ENCODE results near the gene TMEM120B.

The TMEM120B gene

GRCh38 chr12:121804417-121805111 is 92.0 kb downstream of the TMEM120B start (continued):
- TF ChIP-seq ZNF544 (tag by site-specific recombination; IDR thresholded peaks at IDR 0.05), result no peak
- TF ChIP-seq ZBTB26 (tag by site-specific recombination; optimal IDR thresholded peaks at IDR 0.05), result peak; percentile 79
- no peak for TF ChIP-seq ZNF37A (tag by site-specific recombination; IDR thresholded peaks at IDR 0.05)
- TF ChIP-seq ELK4 (IDR thresholded peaks at IDR 0.05; ENCODE audit: borderline replicate concordance, low read depth, low read length), result no peak
- TF ChIP-seq ZNF571 (tag by site-specific recombination; IDR thresholded peaks at IDR 0.05), result no peak
- no peak for TF ChIP-seq ZNF510 (tag by site-specific recombination; IDR thresholded peaks at IDR 0.05; ENCODE audit: insufficient replicate concordance)
- TF ChIP-seq HIC1 (tag by site-specific recombination; IDR thresholded peaks at IDR 0.05), result peak; percentile 47; the same call in 1 of the 2 replicates
- 0 out of 2 replicates have a peak, but pooled peaks have one; percentile 7 for TF ChIP-seq GLIS1 (tag by site-specific recombination; IDR thresholded peaks at IDR 0.05)
- TF ChIP-seq KLF8 (tag by site-specific recombination; IDR thresholded peaks at IDR 0.05), result peak; percentile 34; the same call in 1 of the 2 replicates
- peak; percentile 60 for TF ChIP-seq ZNF335 (tag by site-specific recombination; conservative IDR thresholded peaks at IDR 0.05)
- TF ChIP-seq ZSCAN4 (tag by site-specific recombination; IDR thresholded peaks at IDR 0.05), result peak; percentile 28; the same call in 1 of the 2 replicates
- TF ChIP-seq OVOL3 (tag by site-specific recombination; IDR thresholded peaks at IDR 0.05), result no peak
- peak; percentile 23; the same call in 1 of the 2 replicates for TF ChIP-seq YY1 (tag by site-specific recombination; IDR thresholded peaks at IDR 0.05)
- TF ChIP-seq MEIS1 (CRISPR knock-in tag; IDR thresholded peaks at IDR 0.05; ENCODE audit: borderline replicate concordance), result no peak
- no peak for TF ChIP-seq ZNF184 (tag by site-specific recombination; IDR thresholded peaks at IDR 0.05)
- TF ChIP-seq ZNF274 (IDR thresholded peaks at IDR 0.05; ENCODE audit: low read length), result no peak
- TF ChIP-seq ZNF274 (tag by site-specific recombination; IDR thresholded peaks at IDR 0.05; ENCODE audit: borderline replicate concordance), result no peak
- peak; percentile 71 for TF ChIP-seq ZBTB8A (tag by site-specific recombination; IDR thresholded peaks at IDR 0.05)
- TF ChIP-seq ZBTB7A (tag by site-specific recombination; IDR thresholded peaks at IDR 0.05; ENCODE audit: low read depth), result peak; percentile 51; the same call in 1 of the 2 replicates
- TF ChIP-seq ZNF660 (tag by site-specific recombination; IDR thresholded peaks at IDR 0.05), result 0 out of 2 replicates have a peak, but pooled peaks have one; percentile 28
- TF ChIP-seq TRIM28 (IDR thresholded peaks at IDR 0.05; ENCODE audit: borderline replicate concordance, low read length), result no peak
- no peak for TF ChIP-seq ZNF121 (tag by site-specific recombination; IDR thresholded peaks at IDR 0.05)
- 0 out of 2 replicates have a peak, but pooled peaks have one; percentile 39 for TF ChIP-seq ZEB2 (tag by site-specific recombination; IDR thresholded peaks at IDR 0.05)
- no peak for TF ChIP-seq ZNF114 (tag by site-specific recombination; IDR thresholded peaks at IDR 0.05)
- TF ChIP-seq ZNF341 (tag by site-specific recombination; IDR thresholded peaks at IDR 0.05; ENCODE audit: low read depth), result no peak
- peak; percentile 55; the same call in 1 of the 2 replicates for TF ChIP-seq BCL11B (tag by site-specific recombination; IDR thresholded peaks at IDR 0.05; ENCODE audit: low read depth)
- TF ChIP-seq YY2 (tag by site-specific recombination; IDR thresholded peaks at IDR 0.05), result no peak
- TF ChIP-seq ZFP69B (tag by site-specific recombination; IDR thresholded peaks at IDR 0.05), result no peak
- no peak for TF ChIP-seq TCF7L2 (IDR thresholded peaks at IDR 0.05; ENCODE audit: borderline replicate concordance, low read depth, low read length)
- 0 out of 2 replicates have a peak, but pooled peaks have one; percentile 14 for TF ChIP-seq ZBTB48 (tag by site-specific recombination; IDR thresholded peaks at IDR 0.05)
- TF ChIP-seq PATZ1 (tag by site-specific recombination; IDR thresholded peaks at IDR 0.05), result peak; percentile 83

Data from HEK293 (cell line).